GM21360 (cell line): ENCODE measurements around the gene DHRS7B.
"Not testable (repeated sequence)": the region's sequence is repeated elsewhere in the genome, so short reads cannot be mapped to it uniquely, and the experiment has no call there.

Source experiments
- ATAC-seq: cut with Tn5 transposase; IDR thresholded peaks from one replicate; pipeline ENCODE4 v1.9.1; 2021; ENCODE audit warnings: mild to moderate bottlenecking, moderate library complexity; ENCODE audit not compliant: unreplicated experiment

Gene DHRS7B

GRCh38 chr17:21174713-21175112, 47.9 kb downstream of the DHRS7B start:
- no peak for ATAC-seq

DNA sequence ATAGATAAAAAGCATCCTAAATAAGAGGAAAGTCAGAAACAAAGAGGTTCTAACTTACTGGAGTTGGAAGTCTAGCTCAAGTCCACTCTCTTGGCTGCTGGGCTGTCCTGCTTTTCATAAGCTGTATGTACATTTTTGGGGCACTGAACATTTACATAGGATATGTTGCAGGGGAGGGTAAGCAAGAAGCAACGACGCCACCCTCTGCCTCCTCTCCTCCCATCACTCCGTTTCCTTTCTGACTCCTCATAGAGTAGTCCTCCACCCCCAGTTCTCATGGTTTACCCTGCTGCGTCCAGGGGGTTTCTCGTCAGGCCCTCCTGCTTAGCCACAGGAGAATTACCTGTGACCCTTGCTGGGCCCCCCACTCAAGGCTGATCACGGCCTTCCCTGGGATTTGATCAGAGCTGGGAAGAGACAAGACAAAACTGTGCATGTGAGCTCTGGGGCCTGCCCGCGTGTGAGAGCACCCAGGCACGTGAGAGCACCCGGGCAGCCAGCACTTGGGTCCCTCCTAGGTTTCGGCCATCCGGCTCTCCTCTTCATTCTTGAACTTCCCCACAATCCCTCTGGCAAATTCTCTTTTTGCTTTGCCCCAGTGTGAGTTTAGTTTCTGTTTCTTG, 50.1 kb downstream of the DHRS7B start:
- no peak for ATAC-seq

GRCh38 chr17:21177401-21177800, 50.6 kb downstream of the DHRS7B start:
- no peak for ATAC-seq

- no peak for ATAC-seq
Observed at GRCh38 chr17:21177854-21178600, 51.3 kb downstream of the DHRS7B start.

GRCh38 chr17:21183468-21183867, 56.7 kb downstream of the DHRS7B start:
- no peak for ATAC-seq

DNA sequence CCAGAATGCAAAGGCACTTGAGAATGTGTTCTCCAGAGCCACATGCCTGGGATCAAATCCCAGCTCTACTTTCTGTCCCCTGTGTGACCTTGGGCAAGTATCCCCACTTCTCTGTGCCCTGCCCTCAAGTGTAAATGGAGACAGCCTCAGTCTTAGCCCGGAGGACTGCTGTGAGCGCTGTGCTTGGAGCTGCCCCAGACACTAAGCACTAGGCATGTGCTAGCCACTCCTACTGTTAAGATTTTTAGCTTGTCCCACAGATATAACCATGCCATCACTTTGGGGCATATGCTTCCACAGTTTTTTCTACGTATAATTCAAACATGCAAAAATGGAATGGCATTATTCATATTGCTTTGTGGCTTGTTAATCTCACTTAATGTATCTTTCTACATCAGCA, 57.8 kb downstream of the DHRS7B start:
- ATAC-seq = no peak

DNA sequence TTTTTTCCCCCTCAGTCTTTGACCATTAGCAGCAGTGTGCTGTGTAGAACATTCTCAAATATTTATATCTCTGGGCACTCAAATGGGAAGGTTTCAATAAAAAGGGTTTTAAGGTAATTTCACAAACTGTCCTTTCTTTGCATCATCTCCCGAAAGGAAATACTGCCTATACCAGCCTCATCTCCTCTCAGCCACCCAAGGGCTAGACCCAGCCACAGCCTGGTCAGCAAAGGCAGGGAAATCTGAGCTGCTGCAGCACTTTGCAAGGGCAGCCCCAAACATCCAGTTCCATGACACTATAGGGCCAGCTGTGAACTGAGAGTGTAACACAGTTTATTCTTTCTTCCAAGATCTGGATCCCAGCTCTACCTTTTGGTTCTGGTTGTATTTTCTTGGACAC, 58.3 kb downstream of the DHRS7B start:
- no peak for ATAC-seq

- no peak for ATAC-seq
Observed at GRCh38 chr17:21186399-21187187, 59.8 kb downstream of the DHRS7B start.

- no peak for ATAC-seq
Observed at GRCh38 chr17:21189361-21189760, 62.6 kb downstream of the DHRS7B start.

DNA sequence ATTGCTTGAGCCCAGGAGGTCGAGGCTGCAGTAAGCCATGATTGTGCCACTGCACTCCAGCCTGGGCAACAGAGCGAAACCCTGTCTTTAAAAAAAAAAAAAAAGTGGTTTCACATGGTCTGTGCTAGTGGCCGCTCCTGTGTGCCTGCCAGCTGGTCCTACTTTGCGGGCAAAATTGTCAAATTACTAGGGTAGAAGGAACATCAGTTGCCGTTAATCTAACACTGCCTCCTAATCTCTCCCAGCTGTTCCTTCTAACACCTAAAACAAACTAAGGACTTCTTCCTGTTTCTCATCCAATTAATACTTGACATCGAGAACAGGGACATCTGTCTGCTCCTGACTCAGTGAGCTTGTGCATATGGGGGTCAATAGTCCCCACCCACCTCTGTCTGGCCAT, 63.3 kb downstream of the DHRS7B start:
- no peak for ATAC-seq

DNA sequence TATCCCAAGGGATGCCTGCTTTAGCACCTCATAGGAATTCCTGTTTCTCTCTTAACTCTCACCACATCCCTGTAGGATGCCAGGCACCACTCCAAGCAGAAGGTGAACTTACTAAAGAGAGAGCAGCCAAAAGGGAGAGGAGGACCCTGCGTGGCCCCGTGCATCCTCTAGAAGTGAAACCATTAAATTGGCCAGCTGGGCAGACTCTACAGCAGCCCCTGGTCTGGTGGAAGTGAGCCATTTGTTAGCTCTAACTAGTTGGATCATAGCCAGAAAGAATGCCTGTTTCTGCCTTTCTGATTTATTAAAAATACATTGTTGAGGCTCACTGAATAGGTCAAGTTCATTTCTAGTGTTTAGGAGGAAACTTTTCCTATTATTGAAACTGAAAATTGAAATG, 64.9 kb downstream of the DHRS7B start:
- no peak for ATAC-seq

DNA sequence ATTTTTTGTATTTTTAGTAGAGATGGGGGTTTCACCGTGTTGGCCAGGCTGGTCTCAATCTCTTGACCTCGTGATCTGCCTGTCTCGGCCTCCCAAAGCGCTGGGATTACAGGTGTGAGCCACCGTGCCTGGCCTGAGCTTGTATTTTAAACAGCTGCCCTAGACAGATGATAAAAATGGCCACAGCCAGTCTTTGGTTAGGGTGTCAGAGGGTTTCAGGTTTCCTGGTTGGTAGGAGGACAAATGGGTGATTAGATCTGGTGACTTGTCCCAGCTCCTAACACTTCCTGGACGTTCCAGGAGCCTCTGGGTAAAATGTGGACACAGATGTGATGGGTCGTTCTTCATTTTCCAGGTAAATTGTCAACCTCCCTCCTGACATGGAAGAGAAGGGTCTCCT, 65.7 kb downstream of the DHRS7B start:
- not testable (repeated sequence) for ATAC-seq

DNA sequence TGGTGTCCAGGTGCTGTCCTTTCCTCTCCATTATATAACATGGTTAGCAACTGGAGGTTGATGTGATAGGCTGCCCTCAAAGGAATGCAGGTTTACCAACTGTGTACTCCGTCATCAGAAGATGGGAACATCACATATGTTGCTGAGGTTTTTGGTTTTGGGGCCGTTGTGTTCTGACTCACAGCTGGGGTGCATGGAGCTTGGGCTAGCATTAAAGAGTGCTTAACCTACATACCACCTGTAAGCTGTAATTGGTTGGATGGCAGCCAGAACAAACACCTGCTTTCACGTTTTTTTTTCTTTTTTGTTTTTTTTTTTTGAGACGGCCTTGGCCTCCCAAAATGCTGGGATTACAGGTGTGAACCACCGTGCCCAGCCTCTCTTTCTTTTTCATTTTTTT, 66.3 kb downstream of the DHRS7B start:
- no peak for ATAC-seq

DNA sequence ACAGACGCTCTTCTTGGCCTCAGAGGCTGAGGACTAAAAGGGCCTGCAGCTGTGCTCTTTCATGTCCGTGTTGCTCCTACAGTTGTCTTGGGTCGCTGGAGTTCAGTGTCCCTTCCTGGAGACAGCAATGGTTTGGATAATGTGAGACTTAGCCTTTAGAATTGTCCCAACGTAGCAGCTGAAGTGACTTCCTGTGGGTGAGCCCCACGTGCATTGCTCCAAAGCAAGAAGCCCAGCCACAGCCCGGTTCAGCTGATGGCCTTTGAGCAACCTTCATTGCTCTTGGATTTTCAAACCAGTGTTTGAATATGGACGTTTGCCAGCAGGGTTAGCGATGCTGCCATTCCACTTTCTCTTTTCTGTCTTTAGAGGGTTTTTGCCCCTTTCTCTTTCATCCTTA, 67.5 kb downstream of the DHRS7B start:
- no peak for ATAC-seq

- ATAC-seq = no peak
Observed at GRCh38 chr17:21194703-21195102, 67.9 kb downstream of the DHRS7B start.

- ATAC-seq = no peak
Observed at GRCh38 chr17:21196126-21196525, 69.4 kb downstream of the DHRS7B start.

DNA sequence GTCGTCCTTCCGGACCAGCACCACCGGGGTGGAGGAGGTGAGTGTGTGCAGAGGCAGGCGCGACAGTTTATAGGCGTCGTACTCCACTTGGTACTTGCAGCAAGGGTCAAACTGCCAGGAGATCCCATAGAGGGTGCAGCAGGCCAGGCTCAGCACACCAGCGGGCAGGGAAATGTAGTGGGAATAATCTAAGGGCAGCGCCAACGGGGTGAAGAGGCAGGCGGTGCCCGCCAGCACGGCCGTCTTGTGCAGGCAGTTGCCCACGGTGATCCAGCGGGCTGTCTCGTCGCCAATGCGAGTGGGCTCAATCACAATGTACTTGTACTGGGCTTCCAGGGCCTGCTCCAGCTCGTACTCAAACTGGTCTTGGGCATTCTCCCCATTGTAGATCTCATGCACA, 71.6 kb downstream of the DHRS7B start:
- ATAC-seq = no peak

DNA sequence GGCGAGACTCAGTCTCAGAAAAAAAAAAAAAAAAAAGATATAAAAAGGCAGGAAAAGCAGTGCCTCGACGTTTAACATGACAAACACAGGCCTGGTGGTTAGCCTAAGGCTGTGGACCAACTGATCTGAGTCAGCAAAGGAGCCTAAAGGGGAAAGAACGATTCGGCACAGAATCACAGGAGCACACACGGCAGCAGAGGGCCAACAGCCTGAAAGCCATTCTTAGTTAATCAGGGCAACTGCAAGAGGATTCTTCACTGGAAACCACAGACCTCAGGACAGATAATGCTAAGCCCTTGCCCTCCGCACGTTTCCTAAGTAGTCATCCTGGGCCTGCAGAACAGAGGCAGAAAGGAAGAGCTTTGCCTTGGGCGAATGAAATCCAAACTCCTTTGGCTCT, 72.5 kb downstream of the DHRS7B start:
- no peak for ATAC-seq

DNA sequence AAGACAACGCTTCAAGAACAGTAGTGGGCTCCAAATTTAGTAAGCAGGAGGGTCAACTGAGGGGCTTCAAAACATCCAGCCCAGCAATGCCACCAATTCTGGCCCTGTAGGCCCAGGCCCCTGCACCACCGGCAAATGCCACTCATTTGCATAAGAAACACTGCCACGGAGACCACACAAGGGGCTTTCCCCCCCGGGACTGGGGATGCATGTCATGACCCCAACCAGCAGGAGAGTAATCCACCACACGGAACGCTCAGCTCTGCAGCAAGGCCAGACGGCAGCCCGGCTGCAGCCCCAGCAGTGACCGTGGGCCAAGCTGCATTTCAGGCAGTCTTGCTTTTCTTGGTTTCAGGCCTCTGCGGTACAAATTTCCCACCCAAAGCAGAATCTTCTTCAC, 73.1 kb downstream of the DHRS7B start:
- no peak for ATAC-seq

DNA sequence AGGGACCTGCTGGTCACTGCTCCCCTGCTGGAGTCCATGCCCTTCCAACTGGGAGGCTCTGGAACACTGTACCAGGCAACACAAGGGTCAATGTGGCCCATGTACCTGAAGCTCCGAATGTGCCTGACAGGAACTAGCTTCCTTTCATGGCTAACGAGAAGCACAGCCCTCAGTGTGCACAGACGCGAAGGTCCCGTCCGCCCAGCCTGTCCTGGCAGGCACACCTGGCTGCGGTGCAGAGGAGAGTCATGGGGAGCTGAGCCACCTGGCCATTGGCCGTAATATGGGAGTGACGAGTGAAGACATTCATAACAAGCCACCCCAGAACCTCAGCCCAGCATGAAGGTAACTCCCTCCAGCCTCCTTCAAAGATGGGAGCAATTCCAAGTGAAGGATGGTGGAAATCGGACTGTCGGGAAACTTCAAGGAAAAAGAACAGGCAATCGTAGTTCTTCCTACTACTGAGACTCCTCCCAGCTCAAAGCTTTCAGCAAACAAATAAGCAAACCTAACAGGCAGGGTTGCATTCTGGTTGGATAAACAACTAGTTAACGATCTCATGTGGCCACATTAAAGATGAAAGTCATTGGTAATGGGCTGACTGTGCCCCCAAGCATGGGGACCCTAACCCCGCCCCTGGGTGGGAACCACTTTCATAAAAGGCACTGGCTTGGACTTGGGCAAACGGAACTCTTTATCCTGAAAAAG, 74.0 kb downstream of the DHRS7B start:
- ATAC-seq = no peak

GRCh38 chr17:21201298-21201595, 74.5 kb downstream of the DHRS7B start:
- no peak for ATAC-seq

GRCh38 chr17:21201874-21202273, 75.1 kb downstream of the DHRS7B start:
- no peak for ATAC-seq
